Transverse colon (tissue), 4 donors: ENCODE data around the gene LRRC75A. TPM values are rescaled to one million over a fixed set of nuclear protein-coding genes. Genes with fewer than 3 reads are reported as not detected.

Experiments used
- DNase-seq: peaks from one replicate; pipeline ENCODE4 v3.0.0-alpha.2; 2019
- H3K27ac ChIP-seq, 4 donors: fragments of 200-600 bp; sonication (generic); 2 replicates each; pipeline ENCODE4 v1.5.1; 2016 to 2018; ENCODE audit warnings: inconsistent platforms in 4 of 4
- H3K27me3 ChIP-seq: fragments of 200-600 bp; sonication (generic); 2 replicates; pipeline ENCODE4 v1.5.1; 2017; ENCODE audit warnings: inconsistent platforms
- H3K36me3 ChIP-seq, 4 donors: fragments of 200-600 bp; sonication (generic); 2 replicates each; pipeline ENCODE4 v1.5.1; 2017 to 2019; ENCODE audit warnings: inconsistent platforms in 4 of 4
- H3K4me1 ChIP-seq, 4 donors: fragments of 200-600 bp; sonication (generic); 2 replicates each; pipeline ENCODE4 v1.5.1; 2017 to 2020; ENCODE audit warnings: inconsistent platforms in 4 of 4
- H3K4me3 ChIP-seq, 4 donors: fragments of 200-600 bp; sonication (generic); 1 replicate in 1 of 4; 2 replicates in 3 of 4; pipeline versions ENCODE4 v1.5.1 to v1.6.1; 2017 to 2019; ENCODE audit warnings: inconsistent platforms in 4 of 4
- H3K9me3 ChIP-seq, 2 donors: fragments of 200-600 bp; sonication (generic); 2 replicates each; pipeline ENCODE4 v1.5.1; 2017 to 2019; ENCODE audit warnings: inconsistent platforms in 2 of 2
- CTCF ChIP-seq, 5 experiments: fragments of 200-600 bp in 3 of 5; fragments of 450-650 bp in 2 of 5; sonication (generic) in 3 of 5; IDR thresholded peaks; 1 replicate in 2 of 5; 2 replicates in 3 of 5; pipeline ENCODE4 v1.5.1; 2016 to 2017; ENCODE audit warnings: antibody characterized with exemption in 5 of 5, inconsistent platforms in 3 of 5, mild to moderate bottlenecking in 2 of 5, moderate library complexity in 1 of 5
- EP300 ChIP-seq: sonication (generic); formaldehyde crosslinking; IDR thresholded peaks from one replicate; pipeline ENCODE4 v1.6.1; 2017; ENCODE audit warnings: antibody characterized with exemption, low read depth
- POLR2A ChIP-seq: fragments of 450-650 bp; IDR thresholded peaks from one replicate; pipeline ENCODE4 v1.6.1; 2016; ENCODE audit warnings: antibody characterized with exemption, mild to moderate bottlenecking, moderate library complexity
- POLR2AphosphoS5 ChIP-seq, 3 donors: sonication (generic); formaldehyde crosslinking; IDR thresholded peaks; one replicate each; pipeline ENCODE4 v1.6.1; 2016; ENCODE audit warnings: antibody characterized with exemption in 3 of 3
- WGBS, 2 donors: methylation state at CpG; one replicate each; pipeline ENCODE4 v1.1.5; 2018; ENCODE audit warnings: low coverage in 1 of 2; 5-methylcytosine and 5-hydroxymethylcytosine counted together
- in situ Hi-C, 4 donors: fragments of 200-750 bp; cut with MboI; loops; one replicate each; pipeline versions ENCODE4 v1.15.0 to v1.15.1; 2017; ENCODE audit warnings: low sequenced_read_pairs in 3 of 4, low pct_ligation_motif_present in 1 of 4, low pct_unique_long_range_greater_than_20kb in 1 of 4
- intact Hi-C: fragments of 100-400 bp; cut with DNase I; formaldehyde crosslinking; loops from one replicate; pipeline ENCODE4 v1.15.1; 2023; ENCODE audit warnings: low total_unique reads
- total RNA-seq, 4 donors: library from RNA; depleted of rRNA; stranded (reverse); fragments of >200 nt; gene quantifications; one replicate each; pipeline ENCODE4 v1.1.0, GENCODE V29; 2016

The LRRC75A gene
- total RNA-seq, 4 donors from 2014 or later: 67.9 to 194 (median 115) TPM

DNA sequence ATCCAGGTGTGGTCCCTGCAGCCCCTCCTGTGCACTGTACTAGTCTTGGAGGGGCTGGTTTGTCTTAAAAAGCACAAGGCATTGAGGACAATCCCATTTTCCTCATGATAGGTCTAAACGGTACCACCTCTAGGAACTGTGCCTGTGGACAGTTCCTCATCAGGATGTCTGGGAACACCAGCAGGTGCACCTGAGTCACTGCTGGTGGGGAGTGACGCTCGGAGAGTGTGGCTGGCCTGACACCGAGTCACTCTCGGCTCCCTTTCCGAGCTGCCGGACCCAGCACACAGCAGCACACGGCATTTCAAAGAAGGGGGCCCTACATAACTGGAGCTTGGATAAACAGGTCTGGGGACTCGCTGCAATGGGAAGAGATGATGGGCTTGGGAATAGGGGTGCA lies 25.6 kb downstream of the LRRC75A start:
- Histone ChIP-seq H3K27me3 (no peaks in the 10 kb centered on the region), H3K9me3 (no peaks in the 10 kb centered on the region), H3K4me1 (peaks cover 36 to 64% (median 42%) of the 10 kb centered on the region in 4 donors), H3K27ac (peak overlapping the region; percentile 80 to 89 (median 87)), H3K4me3 (no peak overlapping the region), H3K36me3 (no peaks in the 10 kb centered on the region)
- whole genome bisulfite sequencing, 2 donors: 61% methylated on average over 9 of the region's 9 CpGs; no CpG with 5 or more reads in 1 of the 2 donors
- intact Hi-C loops (no loop called here), in situ Hi-C loops (no loop called here)
- DNase-seq: peak; percentile 55
- TF ChIP-seq EP300 (no peak), POLR2A (peak; percentile 38), POLR2AphosphoS5 (IDR thresholded peaks at IDR 0.05) (peak in 2 of 3 donors; percentile 5 to 6)

DNA sequence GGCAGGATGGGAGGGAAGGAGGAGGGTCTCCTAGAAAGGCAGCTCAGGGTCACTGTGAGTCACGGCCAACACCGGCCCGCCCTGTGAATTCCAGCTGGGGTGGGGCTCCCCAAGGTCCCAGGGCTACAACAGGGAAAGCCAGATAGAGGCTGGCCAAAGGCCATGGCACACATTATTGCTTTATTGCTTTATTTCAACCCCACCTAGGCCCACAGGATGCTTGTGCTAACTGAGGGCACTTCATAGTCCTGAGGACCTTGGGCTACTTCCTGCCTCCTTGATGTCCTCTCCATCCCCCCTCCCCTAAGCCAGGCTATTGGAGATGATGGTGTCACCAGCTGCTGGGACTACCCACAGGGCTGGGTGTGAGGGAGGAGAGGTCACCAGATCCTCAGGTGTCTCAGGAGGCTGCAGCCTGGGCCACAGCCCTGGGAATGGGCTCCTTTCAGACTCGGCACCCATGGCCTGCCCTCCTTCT lies 26.1 kb downstream of the LRRC75A start:
- H3K36me3 ChIP-seq: peaks cover 0 to 5% (median 0%) of the 10 kb centered on the region in 4 donors
- intact Hi-C loops (no loop called here), in situ Hi-C loops (no loop called here)
- peak; percentile 92 for DNase-seq
- peak overlapping the region; percentile 86 to 91 (median 88) for H3K27ac ChIP-seq
- H3K4me1 ChIP-seq: peaks cover 36 to 64% (median 42%) of the 10 kb centered on the region in 4 donors
- no peaks in the 10 kb centered on the region for H3K27me3 ChIP-seq
- WGBS, 2 donors: 55% methylated on average over 4 of the region's 4 CpGs; no CpG with 5 or more reads in 1 of the 2 donors
- TF ChIP-seq POLR2AphosphoS5 (IDR thresholded peaks at IDR 0.05) (peak; percentile 18 to 67 (median 63)), POLR2A (peak; percentile 70), EP300 (peak; percentile 82), CTCF (IDR thresholded peaks at IDR 0.05) (no peak)
- H3K9me3 ChIP-seq: no peaks in the 10 kb centered on the region
- H3K4me3 ChIP-seq: no peak overlapping the region

DNA sequence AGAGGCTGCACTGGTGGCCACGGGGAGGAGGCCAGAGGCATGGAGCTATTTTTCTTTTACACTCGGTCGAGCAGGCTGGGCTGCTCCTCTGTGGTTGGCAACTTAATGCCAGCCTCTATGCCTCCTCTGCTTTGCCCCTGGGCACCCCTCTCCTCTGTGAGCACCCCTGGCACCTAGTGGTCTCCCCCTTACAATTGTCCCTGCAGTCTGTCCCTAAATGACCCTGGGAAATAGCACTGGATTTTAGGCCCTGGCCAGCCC lies 27.0 kb downstream of the LRRC75A start:
- intact Hi-C loops (no loop called here), in situ Hi-C loops (no loop called here)
- Histone ChIP-seq H3K27me3 (no peaks in the 10 kb centered on the region), H3K36me3 (peaks cover 0 to 7% (median 0%) of the 10 kb centered on the region in 4 donors), H3K27ac (peak overlapping the region; percentile 86 to 91 (median 88)), H3K4me1 (peaks cover 36 to 64% (median 42%) of the 10 kb centered on the region in 4 donors), H3K4me3 (no peak overlapping the region), H3K9me3 (no peaks in the 10 kb centered on the region)
- no peak for TF ChIP-seq POLR2A
- TF ChIP-seq EP300: no peak
- TF ChIP-seq POLR2AphosphoS5 (IDR thresholded peaks at IDR 0.05): no peak
- TF ChIP-seq CTCF (IDR thresholded peaks at IDR 0.05): no peak
- no peak for DNase-seq
- 63% methylated on average over 3 of the region's 3 CpGs; no CpG with 5 or more reads in 1 of the 2 donors for WGBS, 2 donors

DNA sequence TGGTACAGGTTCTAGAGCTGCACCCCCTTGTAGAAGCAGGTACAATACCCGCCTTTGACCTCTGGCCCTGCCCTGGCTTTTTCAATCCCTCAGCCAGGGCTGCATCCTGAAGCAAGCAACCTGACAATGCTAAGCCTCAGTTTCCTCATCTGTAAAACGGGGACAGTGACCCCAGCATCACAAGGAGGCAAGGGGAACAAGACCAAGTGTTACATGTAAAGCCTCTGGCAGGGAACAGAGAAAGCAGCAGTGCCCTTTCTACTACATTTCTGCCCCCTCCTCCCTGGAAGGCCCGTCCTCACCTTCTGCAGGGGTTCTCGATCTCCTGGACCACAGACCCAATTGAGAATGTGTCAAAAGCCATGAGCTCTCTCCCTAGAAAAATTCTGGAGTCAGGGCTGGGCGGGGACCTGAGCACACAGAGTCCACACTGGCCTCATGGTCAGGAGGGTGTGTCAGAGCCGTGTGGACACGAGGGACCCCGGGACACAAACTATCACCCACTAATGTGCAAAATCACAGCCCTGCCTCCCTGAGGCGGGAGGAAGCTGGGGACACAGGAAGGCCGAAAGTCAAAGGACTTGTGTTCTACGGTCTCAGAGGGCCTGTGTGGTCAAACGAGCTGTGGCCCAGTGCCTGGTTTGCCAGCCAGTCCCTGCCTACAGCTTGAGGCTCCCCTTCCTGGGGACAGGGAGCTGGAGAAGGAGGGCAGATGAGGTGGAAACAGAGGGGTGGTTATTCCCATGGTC lies 27.5 kb downstream of the LRRC75A start:
- peak; percentile 65 for DNase-seq
- TF ChIP-seq EP300 (no peak), POLR2AphosphoS5 (IDR thresholded peaks at IDR 0.05) (peak in 1 of 3 donors; percentile 51), CTCF (IDR thresholded peaks at IDR 0.05) (no peak), POLR2A (peak; percentile 44)
- Histone ChIP-seq H3K27ac (peak overlapping the region; percentile 86 to 91 (median 88)), H3K9me3 (no peaks in the 10 kb centered on the region), H3K36me3 (peaks cover 0 to 7% (median 0%) of the 10 kb centered on the region in 4 donors), H3K4me1 (peaks cover 36 to 64% (median 42%) of the 10 kb centered on the region in 4 donors), H3K27me3 (no peaks in the 10 kb centered on the region), H3K4me3 (no peak overlapping the region)
- WGBS, 2 donors: 67% methylated on average over 12 of the region's 12 CpGs; no CpG with 5 or more reads in 1 of the 2 donors
- intact Hi-C loops (no loop called here), in situ Hi-C loops (no loop called here)
